ENCODE data around the gene CALM1.

- TF ChIP-seq CTCF (IDR thresholded peaks at IDR 0.05), result no peak
- no peak for TF ChIP-seq POLR2A (IDR thresholded peaks at IDR 0.05)
Measured at GRCh38 chr14:90373887-90374286, 22.9 kb upstream of the CALM1 start.

All from lower leg skin (tissue), 3 donors.